Trophoblast cell (in vitro differentiated cells and primary cell): ENCODE data around the gene SPAG16.

ENCODE experiments used
- DNase-seq, 2 donors: peaks; one replicate each; pipeline ENCODE4 v3.0.0-alpha.2; 2016
- H2AFZ ChIP-seq: 2 replicates; pipeline ENCODE4 v1.6.1; 2013; ENCODE audit warnings: low read length, moderate library complexity, mild to moderate bottlenecking; ENCODE audit not compliant: insufficient read depth, poor library complexity
- H2AK5ac ChIP-seq: 2 replicates; pipeline ENCODE4 v1.6.1; 2013; ENCODE audit warnings: mild to moderate bottlenecking, low read length
- H2BK120ac ChIP-seq: 2 replicates; pipeline ENCODE4 v1.6.1; 2013; ENCODE audit warnings: low read length, mild to moderate bottlenecking, moderate library complexity; ENCODE audit not compliant: insufficient read depth, poor library complexity
- H2BK12ac ChIP-seq: 2 replicates; pipeline ENCODE4 v1.6.1; 2013; ENCODE audit warnings: mild to moderate bottlenecking, low read length, moderate library complexity
- H2BK5ac ChIP-seq: 2 replicates; pipeline ENCODE4 v1.6.1; 2013; ENCODE audit warnings: low read length, low read depth, moderate library complexity, mild to moderate bottlenecking; ENCODE audit not compliant: poor library complexity
- H3K14ac ChIP-seq: 2 replicates; pipeline ENCODE4 v1.6.1; 2013; ENCODE audit warnings: mild to moderate bottlenecking, low read length
- H3K18ac ChIP-seq: 2 replicates; pipeline ENCODE4 v1.6.1; 2013; ENCODE audit warnings: mild to moderate bottlenecking, low read length
- H3K23ac ChIP-seq: 2 replicates; pipeline ENCODE4 v1.6.1; 2013; ENCODE audit warnings: low read length
- H3K27ac ChIP-seq: 2 replicates; pipeline ENCODE4 v1.5.1; 2013; ENCODE audit warnings: low read depth, mild to moderate bottlenecking, inconsistent platforms, low read length, moderate library complexity
- H3K27me3 ChIP-seq: 2 replicates; pipeline ENCODE4 v1.6.1; 2013; ENCODE audit warnings: inconsistent platforms, mild to moderate bottlenecking, low read length, moderate library complexity; ENCODE audit not compliant: insufficient read depth
- H3K36me3 ChIP-seq, 2 experiments: 1 replicate in 1 of 2; 2 replicates in 1 of 2; pipeline ENCODE4 v1.6.1; 2013; ENCODE audit warnings: low read length in 2 of 2, mild to moderate bottlenecking in 2 of 2, moderate library complexity in 1 of 2; ENCODE audit not compliant: insufficient read depth in 2 of 2, control insufficient read depth in 1 of 2
- H3K4ac ChIP-seq: 2 replicates; pipeline ENCODE4 v1.6.1; 2013; ENCODE audit warnings: low read depth, mild to moderate bottlenecking, low read length, moderate library complexity
- H3K4me1 ChIP-seq, 2 experiments: 1 replicate in 1 of 2; 2 replicates in 1 of 2; pipeline ENCODE4 v1.6.1; 2013; ENCODE audit warnings: low read length in 2 of 2, mild to moderate bottlenecking in 2 of 2, moderate library complexity in 1 of 2; ENCODE audit not compliant: insufficient read depth in 2 of 2, control insufficient read depth in 1 of 2
- H3K4me2 ChIP-seq: 2 replicates; pipeline ENCODE4 v1.6.1; 2013; ENCODE audit warnings: inconsistent platforms, mild to moderate bottlenecking, low read length, moderate library complexity
- H3K4me3 ChIP-seq: 2 replicates; pipeline ENCODE4 v1.5.1; 2013; ENCODE audit warnings: mild to moderate bottlenecking, low read depth, low read length, inconsistent platforms
- H3K79me1 ChIP-seq: one replicate; pipeline ENCODE4 v1.6.1; 2013; ENCODE audit warnings: low read length
- H3K79me2 ChIP-seq: 2 replicates; pipeline ENCODE4 v1.6.1; 2013; ENCODE audit warnings: low read length, mild to moderate bottlenecking; ENCODE audit not compliant: control insufficient read depth, insufficient read depth, poor library complexity
- H3K9ac ChIP-seq: 2 replicates; pipeline ENCODE4 v1.6.1; 2013; ENCODE audit warnings: mild to moderate bottlenecking, low read length
- H3K9me3 ChIP-seq: 2 replicates; pipeline ENCODE4 v1.6.1; 2013; ENCODE audit warnings: low read depth, mild to moderate bottlenecking, control low read depth, inconsistent platforms, low read length; ENCODE audit not compliant: insufficient read depth
- H4K12ac ChIP-seq: 2 replicates; pipeline ENCODE4 v1.6.1; 2013; ENCODE audit warnings: low read depth, mild to moderate bottlenecking, low read length, moderate library complexity
- H4K8ac ChIP-seq: 2 replicates; pipeline ENCODE4 v1.6.1; 2013; ENCODE audit warnings: low read depth, mild to moderate bottlenecking, low read length, moderate library complexity
- H4K91ac ChIP-seq: one replicate; pipeline ENCODE4 v1.6.1; 2013; ENCODE audit warnings: low read depth, mild to moderate bottlenecking, low read length, moderate library complexity
- WGBS: extraction: QIAGEN DNeasy Blood & Tissue Kit; methylation state at CpG from one replicate; pipeline ENCODE4 v1.1.7; 2013; ENCODE audit warnings: missing lambda C conversion rate; ENCODE audit not compliant: insufficient read length, insufficient coverage; ENCODE audit errors: extremely low coverage; 5-methylcytosine and 5-hydroxymethylcytosine counted together

Gene SPAG16

GRCh38 chr2:213476641-213477040 lies 192.4 kb downstream of the SPAG16 start:
- no peaks in the 10 kb centered on the region for H3K79me2 ChIP-seq
- H3K79me1 ChIP-seq = no peaks in the 10 kb centered on the region
- no peaks in the 10 kb centered on the region for H3K27me3 ChIP-seq
- H3K4me1 ChIP-seq = peaks cover 2 to 4% of the 10 kb centered on the region in 2 experiments
- DNase-seq = peak; percentile 12 to 66
- no peak overlapping the region for H4K12ac ChIP-seq
- no peak overlapping the region for H2AFZ ChIP-seq
- H3K18ac ChIP-seq = no peak overlapping the region
- no peak overlapping the region for H2AK5ac ChIP-seq
- H3K36me3 ChIP-seq = peaks cover 8 to 35% of the 10 kb centered on the region in 2 experiments
- H4K8ac ChIP-seq = no peak overlapping the region
- WGBS = no CpG with 5 or more reads among the region's 4 CpGs
- peak overlapping the region; percentile 6 for H3K27ac ChIP-seq
- H3K4ac ChIP-seq = no peak overlapping the region
- H3K9me3 ChIP-seq = peaks cover 8% of the 10 kb centered on the region
- H4K91ac ChIP-seq = no peak overlapping the region
- no peak overlapping the region for H3K23ac ChIP-seq
- no peak overlapping the region for H2BK120ac ChIP-seq
- H2BK5ac ChIP-seq = no peak overlapping the region
- H2BK12ac ChIP-seq = no peak overlapping the region
- no peak overlapping the region for H3K4me3 ChIP-seq
- no peak overlapping the region for H3K9ac ChIP-seq
- no peak overlapping the region for H3K14ac ChIP-seq
- no peak overlapping the region for H3K4me2 ChIP-seq

- Histone ChIP-seq H2AK5ac (no peak overlapping the region), H3K18ac (no peak overlapping the region)
Measured at GRCh38 chr2:213490087-213490486, 205.8 kb downstream of the SPAG16 start.

GRCh38 chr2:213491376-213491775 lies 207.1 kb downstream of the SPAG16 start:
- no peak overlapping the region for H3K23ac ChIP-seq
- H3K27ac ChIP-seq = no peak overlapping the region
- no peak overlapping the region for H3K9ac ChIP-seq
- H4K8ac ChIP-seq = no peak overlapping the region
- H3K4me2 ChIP-seq = no peak overlapping the region
- H3K18ac ChIP-seq = no peak overlapping the region
- H3K4me3 ChIP-seq = no peak overlapping the region
- no peak overlapping the region for H2BK5ac ChIP-seq
- H2BK12ac ChIP-seq = no peak overlapping the region
- H2AFZ ChIP-seq = no peak overlapping the region
- no CpG with 5 or more reads among the region's 1 CpG for WGBS
- H3K9me3 ChIP-seq = no peaks in the 10 kb centered on the region
- H3K27me3 ChIP-seq = no peaks in the 10 kb centered on the region
- no peak overlapping the region for H2BK120ac ChIP-seq
- peaks cover 0 to 6% of the 10 kb centered on the region in 2 experiments for H3K36me3 ChIP-seq
- no peak overlapping the region for H3K4ac ChIP-seq
- H3K14ac ChIP-seq = no peak overlapping the region
- H4K12ac ChIP-seq = no peak overlapping the region
- H3K4me1 ChIP-seq = no peaks in the 10 kb centered on the region
- no peak overlapping the region for H2AK5ac ChIP-seq
- no peaks in the 10 kb centered on the region for H3K79me2 ChIP-seq
- no peaks in the 10 kb centered on the region for H3K79me1 ChIP-seq
- H4K91ac ChIP-seq = no peak overlapping the region
- DNase-seq = no peak

More at GRCh38 chr2:213490087-213490486, 205.8 kb downstream of the SPAG16 start:
- no peak overlapping the region for H3K9ac ChIP-seq
- H2BK12ac ChIP-seq = no peak overlapping the region
- no peak overlapping the region for H3K4ac ChIP-seq
- no peak overlapping the region for H4K12ac ChIP-seq
- H3K23ac ChIP-seq = no peak overlapping the region
- H3K14ac ChIP-seq = no peak overlapping the region
- no peak for DNase-seq
- H3K27me3 ChIP-seq = no peaks in the 10 kb centered on the region
- no peak overlapping the region for H3K4me2 ChIP-seq
- H4K8ac ChIP-seq = no peak overlapping the region
- H3K4me1 ChIP-seq = no peaks in the 10 kb centered on the region
- H2BK120ac ChIP-seq = no peak overlapping the region
- no peak overlapping the region for H3K4me3 ChIP-seq
- no peaks in the 10 kb centered on the region for H3K79me1 ChIP-seq
- H3K79me2 ChIP-seq = no peaks in the 10 kb centered on the region
- no peak overlapping the region for H2BK5ac ChIP-seq
- H2AFZ ChIP-seq = no peak overlapping the region
- no peak overlapping the region for H4K91ac ChIP-seq
- peaks cover 0 to 6% of the 10 kb centered on the region in 2 experiments for H3K36me3 ChIP-seq
- H3K9me3 ChIP-seq = no peaks in the 10 kb centered on the region
- no peak overlapping the region for H3K27ac ChIP-seq

GRCh38 chr2:213496226-213496625 lies 212.0 kb downstream of the SPAG16 start:
- H3K79me1 ChIP-seq = peaks cover 2% of the 10 kb centered on the region
- H3K4me3 ChIP-seq = no peak overlapping the region
- no peaks in the 10 kb centered on the region for H3K27me3 ChIP-seq
- no peak overlapping the region for H2AK5ac ChIP-seq
- no peaks in the 10 kb centered on the region for H3K9me3 ChIP-seq
- H3K14ac ChIP-seq = no peak overlapping the region
- no peak overlapping the region for H4K8ac ChIP-seq
- H3K79me2 ChIP-seq = no peaks in the 10 kb centered on the region
- no peak overlapping the region for H2BK5ac ChIP-seq
- no peak overlapping the region for H4K12ac ChIP-seq
- no peaks in the 10 kb centered on the region for H3K4me1 ChIP-seq
- no peak overlapping the region for H3K4ac ChIP-seq
- H3K4me2 ChIP-seq = no peak overlapping the region
- H3K36me3 ChIP-seq = peaks cover 0 to 6% of the 10 kb centered on the region in 2 experiments
- WGBS = no CpG with 5 or more reads among the region's 2 CpGs
- no peak overlapping the region for H3K27ac ChIP-seq
- no peak for DNase-seq
- H4K91ac ChIP-seq = no peak overlapping the region
- no peak overlapping the region for H3K23ac ChIP-seq
- H3K18ac ChIP-seq = no peak overlapping the region
- H2BK120ac ChIP-seq = no peak overlapping the region
- no peak overlapping the region for H2AFZ ChIP-seq
- no peak overlapping the region for H2BK12ac ChIP-seq
- no peak overlapping the region for H3K9ac ChIP-seq
